GM19099 (cell line): ENCODE data around the gene VIL1.

Source experiments
- POLR2A ChIP-seq: IDR thresholded peaks from 3 replicates; pipeline ENCODE4 v1.6.1; 2011; ENCODE audit warnings: low read depth; ENCODE audit not compliant: insufficient read length; ENCODE audit errors: extremely low read depth

VIL1 gene

DNA sequence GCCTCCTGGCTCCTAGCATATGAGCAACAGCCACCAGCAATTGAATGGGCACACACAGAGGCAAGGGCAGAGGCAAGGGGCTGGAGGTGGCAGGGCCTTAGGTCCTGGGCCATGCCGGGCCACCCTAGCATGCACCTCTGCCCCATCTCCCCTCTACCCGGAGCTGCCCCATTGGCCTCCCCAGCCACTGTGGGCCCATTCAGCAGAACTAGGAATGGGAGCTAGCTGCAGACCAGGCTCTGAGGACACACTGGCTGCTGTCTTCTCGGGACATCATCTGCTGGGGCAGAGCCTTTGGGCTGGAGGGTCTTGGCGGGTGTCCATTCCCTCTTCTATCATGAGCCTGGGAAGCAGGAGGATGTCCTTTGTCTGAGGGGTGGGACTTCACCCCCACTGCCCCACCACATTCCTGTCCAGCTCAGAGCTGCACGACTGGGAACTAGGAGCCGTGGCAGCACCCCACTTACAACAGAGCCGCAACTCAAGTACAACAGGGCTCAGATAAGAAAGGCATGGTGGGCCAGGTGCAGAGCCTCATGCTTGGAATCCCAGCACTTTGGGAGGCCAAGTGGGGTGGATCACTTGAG, 800 bp downstream of the VIL1 start:
- no peak for TF ChIP-seq POLR2A

DNA sequence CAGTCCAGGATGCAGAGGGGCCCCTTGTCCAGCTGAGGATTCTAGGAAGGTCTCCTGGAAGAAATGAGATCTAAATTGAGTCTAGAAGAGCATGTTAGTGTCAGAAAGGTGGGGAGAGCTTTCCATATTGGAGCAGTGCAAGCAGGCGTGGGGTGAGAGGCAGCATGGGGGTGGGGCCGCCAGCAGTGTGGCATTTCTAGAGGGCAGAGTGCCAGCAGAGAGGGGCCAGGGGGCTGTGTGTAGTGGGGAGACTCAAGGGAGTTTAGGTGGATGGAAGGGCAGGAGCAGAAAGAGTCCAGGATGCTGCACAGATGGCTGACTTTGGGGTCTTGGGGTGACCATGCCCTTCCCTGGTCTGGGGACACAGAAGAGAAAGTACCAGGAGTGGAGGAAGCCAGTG, 2.1 kb downstream of the VIL1 start:
- no peak for TF ChIP-seq POLR2A

DNA sequence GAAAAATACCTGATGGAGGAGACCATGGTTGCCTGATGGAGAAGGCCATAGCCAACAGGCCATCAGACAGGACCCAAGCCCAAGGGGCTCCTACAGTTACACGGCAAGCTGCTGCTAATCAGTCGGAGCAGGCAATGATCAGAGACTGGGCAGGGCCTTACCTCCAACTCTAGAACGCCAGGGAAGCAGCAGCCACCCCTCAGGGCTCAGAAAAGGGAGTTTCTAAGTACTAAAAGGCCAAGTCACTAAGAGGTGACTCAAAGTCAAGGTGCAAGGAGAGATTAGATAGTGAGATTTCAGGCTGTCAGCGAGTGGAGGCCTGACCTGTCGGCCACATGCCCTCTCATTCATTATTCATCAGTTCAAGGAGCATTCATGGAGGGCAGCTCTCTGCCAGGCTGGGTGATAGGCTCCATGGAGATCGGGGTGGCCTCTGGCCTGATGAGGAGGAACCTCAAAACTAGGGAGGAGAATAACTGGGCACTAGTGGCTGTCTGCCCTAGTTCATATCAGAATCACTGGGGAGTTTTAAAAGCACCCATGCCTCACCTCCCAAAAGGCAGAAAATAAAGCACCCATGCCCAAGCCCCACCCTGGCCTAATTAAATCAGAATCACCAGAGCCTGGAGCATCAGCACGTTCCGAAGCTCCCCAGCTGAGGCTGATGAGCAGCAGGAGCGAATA, 3.6 kb downstream of the VIL1 start:
- TF ChIP-seq POLR2A, result no peak

DNA sequence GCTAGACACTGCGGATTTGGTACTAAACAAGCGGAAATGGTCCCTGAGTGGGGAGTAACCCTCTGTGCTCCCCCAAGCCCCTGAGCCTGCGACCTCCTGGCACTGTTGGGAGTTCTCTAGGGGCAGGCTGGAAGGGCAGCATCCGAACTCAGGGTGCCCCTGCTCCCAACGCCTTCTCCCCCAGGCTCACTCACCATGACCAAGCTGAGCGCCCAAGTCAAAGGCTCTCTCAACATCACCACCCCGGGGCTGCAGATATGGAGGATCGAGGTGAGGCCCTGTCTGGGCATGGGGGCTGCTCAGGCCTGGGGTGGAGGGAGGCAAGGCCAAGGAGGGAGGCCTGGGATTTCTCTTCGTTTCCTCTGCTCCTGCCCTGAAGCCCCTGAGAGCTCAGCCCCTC, 4.7 kb downstream of the VIL1 start:
- TF ChIP-seq POLR2A, result no peak

DNA sequence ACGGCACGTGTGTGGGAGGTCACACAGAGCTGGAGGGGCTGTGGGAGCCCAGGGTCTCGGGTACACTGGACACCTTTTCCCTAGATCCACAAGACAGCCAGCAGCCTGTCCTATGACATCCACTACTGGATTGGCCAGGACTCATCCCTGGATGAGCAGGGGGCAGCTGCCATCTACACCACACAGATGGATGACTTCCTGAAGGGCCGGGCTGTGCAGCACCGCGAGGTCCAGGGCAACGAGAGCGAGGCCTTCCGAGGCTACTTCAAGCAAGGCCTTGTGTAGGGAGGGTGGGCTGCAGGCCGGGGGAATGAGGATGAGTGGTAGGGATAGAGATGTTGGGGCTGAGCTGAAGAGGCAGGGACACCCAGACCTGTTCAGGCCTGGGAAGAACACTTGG, 6.6 kb downstream of the VIL1 start:
- no peak for TF ChIP-seq POLR2A

DNA sequence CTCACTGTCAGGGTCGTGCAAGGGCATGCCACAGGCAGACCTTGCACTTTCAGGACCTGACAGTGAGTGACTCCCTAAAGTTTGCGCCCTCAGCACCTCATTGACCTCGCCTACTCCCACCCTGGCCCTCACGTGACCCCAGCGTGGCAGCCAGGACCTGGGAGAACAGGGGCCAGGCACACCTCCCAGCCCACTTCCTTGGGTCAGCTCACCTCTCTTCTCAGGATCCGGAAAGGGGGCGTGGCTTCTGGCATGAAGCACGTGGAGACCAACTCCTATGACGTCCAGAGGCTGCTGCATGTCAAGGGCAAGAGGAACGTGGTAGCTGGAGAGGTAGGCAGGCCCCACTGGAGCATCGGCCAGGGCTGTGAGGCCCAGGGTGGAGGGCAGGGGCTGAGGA, 8.8 kb downstream of the VIL1 start:
- no peak for TF ChIP-seq POLR2A

DNA sequence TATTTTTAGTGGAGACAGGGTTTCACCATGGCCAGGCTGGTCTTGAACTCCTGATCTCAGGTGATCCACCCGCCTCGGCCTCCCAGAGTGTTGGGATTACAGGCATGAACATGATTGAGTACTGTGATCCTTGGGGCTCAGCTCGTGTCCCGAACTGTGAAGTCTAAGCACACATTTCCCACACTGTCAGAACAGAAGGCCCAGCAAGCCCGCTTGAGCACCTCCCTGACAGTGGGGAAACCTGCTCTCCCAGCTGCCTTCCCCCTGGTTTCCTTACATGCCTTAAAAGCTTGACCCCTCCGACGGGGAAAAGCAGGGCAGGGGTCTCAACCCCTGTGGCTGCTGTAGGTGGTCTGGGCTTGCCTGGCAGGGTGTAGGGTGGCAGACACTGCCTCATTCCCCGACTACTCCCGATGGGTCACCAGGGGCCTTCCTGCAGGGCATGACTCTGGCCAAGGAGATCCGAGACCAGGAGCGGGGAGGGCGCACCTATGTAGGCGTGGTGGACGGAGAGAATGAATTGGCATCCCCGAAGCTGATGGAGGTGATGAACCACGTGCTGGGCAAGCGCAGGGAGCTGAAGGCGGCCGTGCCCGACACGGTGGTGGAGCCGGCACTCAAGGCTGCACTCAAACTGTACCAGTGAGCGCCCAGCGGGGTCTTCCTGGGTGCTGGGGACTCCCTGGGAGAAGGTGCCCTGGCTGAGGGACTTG, 10.1 kb downstream of the VIL1 start:
- TF ChIP-seq POLR2A, result no peak

DNA sequence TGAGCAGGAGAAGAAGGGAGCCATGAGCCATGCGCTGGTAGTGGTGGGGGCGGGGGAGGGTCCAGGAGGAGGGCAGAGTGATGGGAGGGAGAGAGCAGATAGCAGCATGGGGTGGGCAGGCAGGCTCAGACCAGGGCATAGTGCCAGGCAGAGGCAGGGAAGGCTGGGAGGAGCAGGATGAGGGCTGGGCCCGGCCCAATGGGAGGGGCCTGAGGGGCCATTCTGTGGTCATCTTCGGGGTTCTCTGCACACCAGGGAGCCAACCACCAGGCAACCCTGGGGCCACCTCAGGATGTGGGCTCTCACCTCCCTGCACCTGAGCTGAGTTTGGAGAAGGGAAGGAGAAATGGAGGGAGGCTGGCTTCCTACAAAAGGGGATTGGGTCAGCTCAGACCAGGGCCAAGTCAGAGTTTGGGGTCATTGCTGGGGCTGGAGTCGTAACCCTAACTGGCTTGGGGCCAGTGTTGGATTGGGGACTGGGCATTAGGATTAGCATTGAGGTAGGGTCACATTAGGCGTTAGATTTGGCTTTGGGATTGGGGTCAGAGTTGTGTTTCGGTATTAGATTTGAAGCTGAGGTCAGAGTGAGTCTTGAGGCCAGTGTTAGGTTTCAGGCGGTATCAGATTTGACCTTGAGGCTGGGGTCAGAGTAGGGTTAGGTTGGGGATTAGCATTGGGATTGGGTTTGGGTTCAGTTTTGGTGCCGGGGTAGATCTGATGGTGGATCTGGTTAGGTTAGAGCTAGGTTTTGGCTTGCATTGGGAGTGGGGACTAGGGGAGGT, 11.2 kb downstream of the VIL1 start:
- no peak for TF ChIP-seq POLR2A

DNA sequence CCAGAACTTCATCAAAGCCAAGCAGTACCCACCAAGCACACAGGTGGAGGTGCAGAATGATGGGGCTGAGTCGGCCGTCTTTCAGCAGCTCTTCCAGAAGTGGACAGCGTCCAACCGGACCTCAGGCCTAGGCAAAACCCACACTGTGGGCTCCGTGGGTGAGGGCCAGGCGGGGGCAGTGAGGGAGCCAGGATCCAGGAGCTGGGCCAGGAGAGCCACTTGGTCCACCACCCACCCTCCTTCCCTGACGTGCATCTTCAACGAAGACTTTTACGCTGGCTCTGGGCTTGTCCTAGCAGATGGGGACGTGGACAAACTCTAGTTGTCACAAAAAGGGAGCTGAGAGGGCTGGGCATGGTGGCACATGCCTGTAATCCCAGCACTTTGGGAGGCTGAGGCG, 11.8 kb downstream of the VIL1 start:
- no peak for TF ChIP-seq POLR2A

DNA sequence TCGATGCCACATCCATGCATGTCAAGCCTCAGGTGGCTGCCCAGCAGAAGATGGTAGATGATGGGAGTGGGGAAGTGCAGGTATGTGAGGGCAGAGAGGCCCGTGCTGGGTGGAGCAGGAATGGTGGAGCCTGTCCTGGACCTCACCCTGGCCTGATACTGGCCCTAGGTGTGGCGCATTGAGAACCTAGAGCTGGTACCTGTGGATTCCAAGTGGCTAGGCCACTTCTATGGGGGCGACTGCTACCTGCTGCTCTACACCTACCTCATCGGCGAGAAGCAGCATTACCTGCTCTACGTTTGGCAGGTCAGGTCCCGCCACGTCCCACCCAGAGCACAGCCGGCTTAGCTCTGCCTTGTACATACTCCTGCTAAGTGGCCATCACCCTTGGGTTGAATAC, 13.0 kb downstream of the VIL1 start:
- no peak for TF ChIP-seq POLR2A

DNA sequence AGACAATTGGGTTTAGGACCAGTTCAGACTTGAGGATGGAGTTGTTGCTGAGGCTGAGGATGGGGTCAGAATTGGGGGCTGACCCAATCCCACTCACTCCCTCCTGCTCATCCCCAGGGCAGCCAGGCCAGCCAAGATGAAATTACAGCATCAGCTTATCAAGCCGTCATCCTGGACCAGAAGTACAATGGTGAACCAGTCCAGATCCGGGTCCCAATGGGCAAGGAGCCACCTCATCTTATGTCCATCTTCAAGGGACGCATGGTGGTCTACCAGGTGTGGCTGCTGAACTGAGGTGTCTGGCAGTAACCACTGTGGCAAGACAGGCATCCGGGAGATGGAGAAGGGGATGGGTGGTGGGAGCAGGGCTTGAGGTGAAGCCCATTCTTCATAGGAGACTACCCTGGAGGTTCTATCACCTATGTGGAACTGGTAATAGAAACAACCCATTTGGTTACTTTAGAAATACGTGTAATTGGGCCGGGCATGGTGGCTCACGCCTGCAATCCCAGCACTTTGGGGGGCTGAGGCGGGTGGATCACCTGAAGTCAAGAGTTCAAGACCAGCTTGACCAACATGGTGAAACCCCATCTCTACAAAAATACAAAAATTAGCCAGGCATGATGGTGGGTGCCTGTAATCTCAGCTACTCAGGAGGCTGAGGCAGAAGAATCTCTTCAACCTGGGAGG, 13.9 kb downstream of the VIL1 start:
- no peak for TF ChIP-seq POLR2A

DNA sequence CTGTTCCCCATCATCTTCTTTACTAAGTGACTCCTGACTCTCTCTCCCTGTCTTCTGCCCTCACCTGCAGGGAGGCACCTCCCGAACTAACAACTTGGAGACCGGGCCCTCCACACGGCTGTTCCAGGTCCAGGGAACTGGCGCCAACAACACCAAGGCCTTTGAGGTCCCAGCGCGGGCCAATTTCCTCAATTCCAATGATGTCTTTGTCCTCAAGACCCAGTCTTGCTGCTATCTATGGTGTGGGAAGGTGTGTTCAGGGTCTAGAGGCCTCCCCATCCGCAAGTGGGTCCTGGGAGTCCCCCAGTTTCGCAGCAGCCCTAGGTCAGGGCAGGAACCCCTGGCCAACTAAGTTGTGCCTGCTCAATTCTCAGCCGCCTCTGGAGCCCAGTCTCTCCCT, 15.5 kb downstream of the VIL1 start:
- TF ChIP-seq POLR2A, result no peak

DNA sequence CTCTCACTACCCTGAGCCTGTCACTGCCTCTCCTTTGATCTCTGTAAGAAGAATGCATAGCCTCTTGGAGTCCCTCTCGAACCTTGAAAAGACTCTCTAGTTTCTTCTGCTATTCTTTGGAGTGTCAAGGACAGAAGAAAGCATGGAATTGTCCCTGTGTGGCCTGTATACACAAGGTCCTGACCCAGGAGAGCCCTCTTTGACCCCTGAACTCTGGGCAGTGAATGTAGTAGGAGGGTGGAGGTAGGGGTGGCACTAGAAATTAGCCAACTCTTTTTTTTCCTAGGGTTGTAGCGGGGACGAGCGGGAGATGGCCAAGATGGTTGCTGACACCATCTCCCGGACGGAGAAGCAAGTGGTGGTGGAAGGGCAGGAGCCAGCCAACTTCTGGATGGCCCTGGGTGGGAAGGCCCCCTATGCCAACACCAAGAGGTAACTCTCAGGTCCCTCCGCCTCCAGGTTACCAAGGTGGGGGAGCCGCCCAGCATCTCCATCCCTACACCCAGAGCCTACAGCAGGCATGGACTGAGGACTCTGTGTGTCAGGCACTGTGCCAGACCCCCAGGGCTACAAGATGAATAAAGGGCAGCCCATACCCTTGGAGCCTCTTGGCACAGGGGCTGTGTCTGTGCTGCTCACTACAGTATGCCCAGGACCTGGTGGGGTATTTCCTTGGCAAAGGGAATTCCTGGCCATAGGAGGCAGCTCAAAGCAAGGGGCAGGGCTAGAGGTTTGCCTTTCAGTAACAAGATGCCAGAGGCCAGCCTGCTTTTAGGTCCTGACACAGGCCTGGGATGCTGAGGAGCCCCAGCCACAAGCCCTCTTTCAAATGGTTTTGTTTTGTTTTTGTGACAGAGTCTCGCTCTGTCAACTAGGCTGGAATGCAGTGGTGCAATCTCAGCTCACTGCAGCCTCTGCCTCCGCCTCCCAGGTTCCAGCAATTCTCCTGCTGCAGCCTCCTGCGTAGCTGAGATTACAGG, 16.4 kb downstream of the VIL1 start:
- no peak for TF ChIP-seq POLR2A

DNA sequence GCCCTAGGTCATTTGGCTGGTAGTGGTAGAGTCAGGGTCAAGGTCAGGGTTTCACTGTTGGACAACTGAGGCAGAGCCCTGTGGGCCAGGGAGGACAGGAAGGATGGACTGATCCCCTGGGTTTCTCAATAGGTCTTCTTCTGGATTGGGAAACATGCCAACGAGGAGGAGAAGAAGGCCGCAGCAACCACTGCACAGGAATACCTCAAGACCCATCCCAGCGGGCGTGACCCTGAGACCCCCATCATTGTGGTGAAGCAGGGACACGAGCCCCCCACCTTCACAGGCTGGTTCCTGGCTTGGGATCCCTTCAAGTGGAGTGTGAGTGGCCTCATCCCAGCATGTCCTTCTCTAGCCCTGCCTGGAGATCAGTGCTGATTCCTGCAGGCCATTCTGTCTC, 18.1 kb downstream of the VIL1 start:
- no peak for TF ChIP-seq POLR2A
